ENCODE measurements around the gene CLSTN2.

The CLSTN2 gene

GRCh38 chr3:140468407-140468806 is 533.4 kb downstream of the CLSTN2 start:
- no peak for DNase-seq

- DNase-seq = no peak
Observed at GRCh38 chr3:140469491-140469890, 534.5 kb downstream of the CLSTN2 start.

GRCh38 chr3:140470211-140470610 is 535.2 kb downstream of the CLSTN2 start:
- DNase-seq = no peak

- no peak for DNase-seq
Observed at GRCh38 chr3:140470962-140471361, 536.0 kb downstream of the CLSTN2 start.

- DNase-seq = no peak
Observed at GRCh38 chr3:140472306-140473020, 537.5 kb downstream of the CLSTN2 start.

- DNase-seq = no peak
Observed at GRCh38 chr3:140487566-140487965, 552.6 kb downstream of the CLSTN2 start.

GRCh38 chr3:140493271-140493670 is 558.3 kb downstream of the CLSTN2 start:
- no peak for DNase-seq

- DNase-seq = no peak
Observed at GRCh38 chr3:140494970-140495369, 560.0 kb downstream of the CLSTN2 start.

- DNase-seq = no peak
Observed at GRCh38 chr3:140497331-140497730, 562.3 kb downstream of the CLSTN2 start.

- no peak for DNase-seq
Observed at GRCh38 chr3:140499114-140499757, 564.3 kb downstream of the CLSTN2 start.

- no peak for DNase-seq
Observed at GRCh38 chr3:140500473-140500872, 565.5 kb downstream of the CLSTN2 start.

- DNase-seq = no peak
Observed at GRCh38 chr3:140501061-140501769, 566.2 kb downstream of the CLSTN2 start.

GRCh38 chr3:140501770-140502364 is 566.9 kb downstream of the CLSTN2 start:
- no peak for DNase-seq

GRCh38 chr3:140505213-140505612 is 570.2 kb downstream of the CLSTN2 start:
- DNase-seq = no peak

GRCh38 chr3:140505876-140506275 is 570.9 kb downstream of the CLSTN2 start:
- DNase-seq = no peak

- DNase-seq = no peak
Observed at GRCh38 chr3:140508550-140508949, 573.6 kb downstream of the CLSTN2 start.

GRCh38 chr3:140509534-140509933 is 574.5 kb downstream of the CLSTN2 start:
- no peak for DNase-seq

- no peak for DNase-seq
Observed at GRCh38 chr3:140510303-140510861, 575.4 kb downstream of the CLSTN2 start.

- no peak for DNase-seq
Observed at GRCh38 chr3:140521751-140522445, 586.9 kb downstream of the CLSTN2 start.

- DNase-seq = no peak
Observed at GRCh38 chr3:140522653-140523380, 587.8 kb downstream of the CLSTN2 start.

GRCh38 chr3:140523600-140523999 is 588.6 kb downstream of the CLSTN2 start:
- DNase-seq = no peak

- DNase-seq = no peak
Observed at GRCh38 chr3:140527156-140527555, 592.2 kb downstream of the CLSTN2 start.
